H1 (cell line): ENCODE measurements around the gene IPO13.

ENCODE experiments used
- CBX5 ChIP-seq: fragments of 300-800, 300-1000 bp; sonication (generic); IDR thresholded peaks from 2 replicates; pipeline ENCODE4 v1.7.1; 2016; ENCODE audit warnings: antibody characterized with exemption, low read length, low read depth
- GTF2F1 ChIP-seq: IDR thresholded peaks from 2 replicates; pipeline ENCODE4 v1.6.1; 2012; ENCODE audit warnings: low read depth, low read length, improper control_type of control experiment, borderline replicate concordance

GRCh38 chr1:43957407-43958040 is 10.8 kb downstream of the IPO13 start:
- TF ChIP-seq GTF2F1 (no peak), CBX5 (no peak)
